Stimulated activated naive CD4-positive, alpha-beta T cell (primary cell): ENCODE measurements around the gene RASL10B.
"Not testable (repeated sequence)": the region's sequence is repeated elsewhere in the genome, so short reads cannot be mapped to it uniquely, and the experiment has no call there.

Source experiments
- DNase-seq, 6 experiments: peaks; one replicate each; lab custom pipeline; 2025; lab: John Stamatoyannopoulos, UW

Gene RASL10B

GRCh38 chr17:35731239-35731916, at the start of gene RASL10B:
RASL10B (plus strand) TSS chr17:35731639; CDS start chr17:35735185, 3,546 bp downstream.
- DNase-seq, result peak; percentile 16 to 45 (median 30)

GRCh38 chr17:35683591-35683990, 47.8 kb upstream of the RASL10B start:
- DNase-seq, result no peak

GRCh38 chr17:35684055-35684802, 47.2 kb upstream of the RASL10B start:
- DNase-seq, result no peak

GRCh38 chr17:35692512-35693210, 38.8 kb upstream of the RASL10B start:
- no peak for DNase-seq

- DNase-seq, result no peak
Observed at GRCh38 chr17:35693662-35694061, 37.8 kb upstream of the RASL10B start.

- no peak for DNase-seq
Observed at GRCh38 chr17:35694906-35695305, 36.5 kb upstream of the RASL10B start.

- DNase-seq, result no peak
Observed at GRCh38 chr17:35695613-35696012, 35.8 kb upstream of the RASL10B start.

GRCh38 chr17:35698800-35699199, 32.6 kb upstream of the RASL10B start:
- no peak for DNase-seq

GRCh38 chr17:35700150-35700549, 31.3 kb upstream of the RASL10B start:
- DNase-seq, result no peak

GRCh38 chr17:35701491-35701890, 29.9 kb upstream of the RASL10B start:
- DNase-seq, result no peak

- DNase-seq, result not testable (repeated sequence)
Observed at GRCh38 chr17:35703308-35703707, 28.1 kb upstream of the RASL10B start.

- DNase-seq, result no peak
Observed at GRCh38 chr17:35705230-35705629, 26.2 kb upstream of the RASL10B start.

- no peak for DNase-seq
Observed at GRCh38 chr17:35705705-35706104, 25.7 kb upstream of the RASL10B start.

GRCh38 chr17:35708149-35708548, 23.3 kb upstream of the RASL10B start:
- DNase-seq, result no peak

GRCh38 chr17:35708951-35709350, 22.5 kb upstream of the RASL10B start:
- no peak for DNase-seq

GRCh38 chr17:35709874-35710273, 21.6 kb upstream of the RASL10B start:
- no peak for DNase-seq

GRCh38 chr17:35710950-35711349, 20.5 kb upstream of the RASL10B start:
- DNase-seq, result no peak

- peak in 1 of 6 experiments; percentile 38 for DNase-seq
Observed at GRCh38 chr17:35713069-35713728, 18.2 kb upstream of the RASL10B start.

GRCh38 chr17:35714988-35715387, 16.5 kb upstream of the RASL10B start:
- DNase-seq, result no peak

GRCh38 chr17:35715416-35715815, 16.0 kb upstream of the RASL10B start:
- no peak for DNase-seq

GRCh38 chr17:35716173-35716572, 15.3 kb upstream of the RASL10B start:
- no peak for DNase-seq

GRCh38 chr17:35716897-35717465, 14.5 kb upstream of the RASL10B start:
- no peak for DNase-seq
